ENCODE data around the gene PCSK7.

Gene PCSK7

DNA sequence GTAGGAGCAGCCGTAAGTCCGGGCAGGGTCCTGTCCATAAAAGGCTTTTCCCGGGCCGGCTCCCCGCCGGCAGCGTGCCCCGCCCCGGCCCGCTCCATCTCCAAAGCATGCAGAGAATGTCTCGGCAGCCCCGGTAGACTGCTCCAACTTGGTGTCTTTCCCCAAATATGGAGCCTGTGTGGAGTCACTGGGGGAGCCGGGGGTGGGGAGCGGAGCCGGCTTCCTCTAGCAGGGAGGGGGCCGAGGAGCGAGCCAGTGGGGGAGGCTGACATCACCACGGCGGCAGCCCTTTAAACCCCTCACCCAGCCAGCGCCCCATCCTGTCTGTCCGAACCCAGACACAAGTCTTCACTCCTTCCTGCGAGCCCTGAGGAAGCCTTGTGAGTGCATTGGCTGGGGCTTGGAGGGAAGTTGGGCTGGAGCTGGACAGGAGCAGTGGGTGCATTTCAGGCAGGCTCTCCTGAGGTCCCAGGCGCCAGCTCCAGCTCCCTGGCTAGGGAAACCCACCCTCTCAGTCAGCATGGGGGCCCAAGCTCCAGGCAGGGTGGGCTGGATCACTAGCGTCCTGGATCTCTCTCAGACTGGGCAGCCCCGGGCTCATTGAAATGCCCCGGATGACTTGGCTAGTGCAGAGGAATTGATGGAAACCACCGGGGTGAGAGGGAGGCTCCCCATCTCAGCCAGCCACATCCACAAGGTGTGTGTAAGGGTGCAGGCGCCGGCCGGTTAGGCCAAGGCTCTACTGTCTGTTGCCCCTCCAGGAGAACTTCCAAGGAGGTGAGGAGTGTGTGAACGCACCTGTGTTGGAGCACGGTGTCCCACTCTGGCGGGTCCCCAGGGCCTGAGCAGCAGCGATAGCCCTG is 32.6 kb downstream of the PCSK7 start, which contains the start of gene TAGLN:
Gene TAGLN, plus strand, starts transcription at position 318 of the 863 bp plus-strand sequence. CDS start 3,644 bp downstream, outside the sequence.
- Histone ChIP-seq H3K9me3 (ENCODE audit: low read depth, low read length) (no peaks in the 10 kb centered on the region), H3K36me3 (ENCODE audit: insufficient read depth, low read length) (no peaks in the 10 kb centered on the region), H3K4me3 (no peak within 1 kb of the TSS), H3K27ac (no peak within 1 kb of the TSS), H3K9ac (ENCODE audit: insufficient read length) (no peak within 1 kb of the TSS)
- no peak for DNase-seq (ENCODE audit: low read depth, low spot score)
- TF ChIP-seq POLR2AphosphoS5 (IDR thresholded peaks at IDR 0.05; ENCODE audit: borderline replicate concordance, low read depth, low read length) (no peak), EZH2 (IDR thresholded peaks at IDR 0.05) (no peak), FOXP2 (optimal IDR thresholded peaks at IDR 0.05; ENCODE audit: control extremely low read depth, extremely low read length, insufficient read depth) (no peak)

GRCh38 chr11:117198613-117199012 is 33.3 kb downstream of the PCSK7 start:
- DNase-seq (ENCODE audit: low read depth, low spot score), result no peak
- no peaks in the 10 kb centered on the region for H3K36me3 ChIP-seq (ENCODE audit: insufficient read depth, low read length)
- no peak overlapping the region for H3K4me3 ChIP-seq
- TF ChIP-seq POLR2AphosphoS5 (IDR thresholded peaks at IDR 0.05; ENCODE audit: borderline replicate concordance, low read depth, low read length) (no peak), FOXP2 (optimal IDR thresholded peaks at IDR 0.05; ENCODE audit: control extremely low read depth, extremely low read length, insufficient read depth) (no peak), EZH2 (IDR thresholded peaks at IDR 0.05) (no peak)
- no peaks in the 10 kb centered on the region for H3K9me3 ChIP-seq (ENCODE audit: low read depth, low read length)
- no peak overlapping the region for H3K27ac ChIP-seq
- no peak overlapping the region for H3K9ac ChIP-seq (ENCODE audit: insufficient read length)

GRCh38 chr11:117197516-117198456 is 34.1 kb downstream of the PCSK7 start:
- TF ChIP-seq POLR2AphosphoS5 (IDR thresholded peaks at IDR 0.05; ENCODE audit: borderline replicate concordance, low read depth, low read length) (no peak), EZH2 (IDR thresholded peaks at IDR 0.05) (no peak), FOXP2 (optimal IDR thresholded peaks at IDR 0.05; ENCODE audit: control extremely low read depth, extremely low read length, insufficient read depth) (no peak)
- H3K4me3 ChIP-seq, result no peak overlapping the region

DNA sequence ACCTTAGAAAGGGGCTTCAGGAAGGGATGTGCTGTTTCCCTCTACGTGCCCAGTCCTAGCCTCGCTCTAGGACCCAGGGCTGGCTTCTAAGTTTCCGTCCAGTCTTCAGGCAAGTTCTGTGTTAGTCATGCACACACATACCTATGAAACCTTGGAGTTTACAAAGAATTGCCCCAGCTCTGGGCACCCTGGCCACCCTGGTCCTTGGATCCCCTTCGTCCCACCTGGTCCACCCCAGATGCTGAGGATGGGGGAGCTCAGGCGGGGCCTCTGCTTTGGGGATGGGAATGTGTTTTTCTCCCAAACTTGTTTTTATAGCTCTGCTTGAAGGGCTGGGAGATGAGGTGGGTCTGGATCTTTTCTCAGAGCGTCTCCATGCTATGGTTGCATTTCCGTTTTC is 34.9 kb downstream of the PCSK7 start:
- H3K27ac ChIP-seq, result no peak overlapping the region
- DNase-seq (ENCODE audit: low read depth, low spot score), result no peak
- H3K9me3 ChIP-seq (ENCODE audit: low read depth, low read length), result no peaks in the 10 kb centered on the region
- H3K9ac ChIP-seq (ENCODE audit: insufficient read length), result no peak overlapping the region
- no peak overlapping the region for H3K4me3 ChIP-seq
- TF ChIP-seq FOXP2 (optimal IDR thresholded peaks at IDR 0.05; ENCODE audit: control extremely low read depth, extremely low read length, insufficient read depth) (no peak), EZH2 (IDR thresholded peaks at IDR 0.05) (no peak), POLR2AphosphoS5 (IDR thresholded peaks at IDR 0.05; ENCODE audit: borderline replicate concordance, low read depth, low read length) (no peak)
- H3K36me3 ChIP-seq (ENCODE audit: insufficient read depth, low read length), result no peaks in the 10 kb centered on the region

More at GRCh38 chr11:117197516-117198456, 34.1 kb downstream of the PCSK7 start:
- no peak overlapping the region for H3K27ac ChIP-seq
- DNase-seq (ENCODE audit: low read depth, low spot score), result no peak
- H3K36me3 ChIP-seq (ENCODE audit: insufficient read depth, low read length), result no peaks in the 10 kb centered on the region
- H3K9me3 ChIP-seq (ENCODE audit: low read depth, low read length), result no peaks in the 10 kb centered on the region
- no peak overlapping the region for H3K9ac ChIP-seq (ENCODE audit: insufficient read length)

GRCh38 chr11:117195761-117196160 is 36.1 kb downstream of the PCSK7 start:
- Histone ChIP-seq H3K9me3 (ENCODE audit: low read depth, low read length) (no peaks in the 10 kb centered on the region), H3K4me3 (no peak overlapping the region), H3K36me3 (ENCODE audit: insufficient read depth, low read length) (no peaks in the 10 kb centered on the region), H3K9ac (ENCODE audit: insufficient read length) (no peak overlapping the region), H3K27ac (no peak overlapping the region)
- TF ChIP-seq EZH2 (IDR thresholded peaks at IDR 0.05), result no peak
- no peak for TF ChIP-seq FOXP2 (optimal IDR thresholded peaks at IDR 0.05; ENCODE audit: control extremely low read depth, extremely low read length, insufficient read depth)
- no peak for TF ChIP-seq POLR2AphosphoS5 (IDR thresholded peaks at IDR 0.05; ENCODE audit: borderline replicate concordance, low read depth, low read length)
- DNase-seq (ENCODE audit: low read depth, low spot score), result no peak

GRCh38 chr11:117195258-117195657 is 36.6 kb downstream of the PCSK7 start:
- Histone ChIP-seq H3K9ac (ENCODE audit: insufficient read length) (no peak overlapping the region), H3K36me3 (ENCODE audit: insufficient read depth, low read length) (no peaks in the 10 kb centered on the region), H3K4me3 (no peak overlapping the region), H3K9me3 (ENCODE audit: low read depth, low read length) (no peaks in the 10 kb centered on the region), H3K27ac (no peak overlapping the region)
- DNase-seq (ENCODE audit: low read depth, low spot score), result no peak
- no peak for TF ChIP-seq EZH2 (IDR thresholded peaks at IDR 0.05)
- no peak for TF ChIP-seq FOXP2 (optimal IDR thresholded peaks at IDR 0.05; ENCODE audit: control extremely low read depth, extremely low read length, insufficient read depth)
- no peak for TF ChIP-seq POLR2AphosphoS5 (IDR thresholded peaks at IDR 0.05; ENCODE audit: borderline replicate concordance, low read depth, low read length)

DNA sequence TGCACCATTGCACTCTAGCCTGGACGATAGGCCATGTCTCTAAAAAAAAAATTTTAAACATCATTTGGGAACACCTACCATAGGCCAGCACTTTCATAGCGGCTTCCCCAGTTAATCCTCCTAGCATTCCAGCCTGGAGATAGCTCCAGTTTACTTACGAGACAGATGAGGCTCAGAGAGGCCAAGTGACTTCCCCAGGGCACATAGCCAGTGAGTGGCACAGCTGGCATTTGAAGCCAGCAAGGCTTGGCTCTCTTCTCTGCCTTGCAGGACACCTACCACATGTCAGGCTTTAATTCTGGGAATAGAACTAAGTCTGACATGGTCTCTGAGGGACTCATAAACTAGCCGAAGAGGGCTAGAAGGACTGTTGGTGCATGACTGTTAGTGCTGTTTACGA is 37.6 kb downstream of the PCSK7 start:
- no peak for DNase-seq (ENCODE audit: low read depth, low spot score)
- no peak overlapping the region for H3K9ac ChIP-seq (ENCODE audit: insufficient read length)
- H3K27ac ChIP-seq, result no peak overlapping the region
- H3K9me3 ChIP-seq (ENCODE audit: low read depth, low read length), result no peaks in the 10 kb centered on the region
- H3K36me3 ChIP-seq (ENCODE audit: insufficient read depth, low read length), result no peaks in the 10 kb centered on the region
- no peak overlapping the region for H3K4me3 ChIP-seq
- TF ChIP-seq FOXP2 (optimal IDR thresholded peaks at IDR 0.05; ENCODE audit: control extremely low read depth, extremely low read length, insufficient read depth) (no peak), EZH2 (IDR thresholded peaks at IDR 0.05) (no peak), POLR2AphosphoS5 (IDR thresholded peaks at IDR 0.05; ENCODE audit: borderline replicate concordance, low read depth, low read length) (no peak)
